Measurements from ENCODE around the gene AOPEP. TPM values are rescaled to one million over a fixed set of nuclear protein-coding genes. Genes with fewer than 3 reads are reported as not detected.

Gene AOPEP
- total and polyA plus RNA-seq, 2 donors (not counting 3 experiments of a cell fraction or from before 2014, with no cell fraction given) = 20.2 to 41.6 TPM

DNA sequence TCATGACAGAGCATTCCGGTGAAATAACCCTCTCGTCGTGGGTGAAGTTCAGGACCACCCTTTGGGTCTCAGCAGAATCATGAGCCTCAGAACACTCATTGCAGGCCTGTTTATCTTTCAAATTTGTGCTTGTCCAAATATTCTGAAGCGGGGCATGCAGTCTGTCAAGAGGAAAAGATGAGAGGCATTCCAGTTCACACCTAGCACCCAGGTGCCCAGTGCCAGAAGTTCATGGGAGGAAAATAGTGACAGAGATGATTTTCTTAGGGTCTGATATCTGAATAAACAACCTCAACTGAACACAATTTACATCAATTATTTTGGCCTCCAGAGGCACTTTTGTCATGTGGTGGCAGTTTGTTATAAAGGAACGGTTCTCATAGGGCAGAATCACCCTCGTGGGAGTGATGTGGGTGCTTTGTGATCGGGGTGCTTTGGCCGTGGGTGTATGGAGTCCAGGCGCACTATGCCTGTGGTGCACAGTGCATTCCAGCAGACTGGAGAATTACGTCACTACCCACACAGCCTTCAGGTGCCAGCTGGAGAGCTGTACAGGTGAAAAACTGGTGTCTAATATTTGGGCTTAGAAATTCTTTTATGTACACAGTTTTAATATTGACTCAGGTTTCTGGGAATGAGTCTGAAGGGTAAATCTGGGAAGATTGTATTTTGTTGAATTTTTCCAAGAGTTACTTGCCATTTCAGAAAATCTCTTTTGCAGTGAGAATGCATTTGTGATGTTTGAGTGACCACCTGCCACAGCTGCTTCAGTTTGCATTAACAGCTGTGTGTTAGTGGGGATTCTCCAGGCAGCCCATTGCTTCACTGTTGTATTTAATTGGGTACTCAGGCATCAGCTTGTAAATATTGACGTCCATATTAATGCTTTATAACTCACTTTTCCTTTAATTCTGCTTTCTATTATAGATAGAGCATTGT is 301.7 kb downstream of the AOPEP start:
- Histone ChIP-seq H3K27me3 (ENCODE audit: control insufficient read depth in 2 of 2, insufficient read depth in 2 of 2, low read length in 2 of 2) (no peaks in the 10 kb centered on the region), H3K79me2 (ENCODE audit: control insufficient read depth, insufficient read depth, low read length) (peaks cover 37% of the 10 kb centered on the region), H3K36me3 (ENCODE audit: control insufficient read depth in 2 of 2, extremely low read depth in 1 of 2, insufficient read depth in 2 of 2, low read length in 2 of 2) (peaks cover 0 to 5% of the 10 kb centered on the region in 2 experiments), H3K9ac (replicated peaks; ENCODE audit: extremely low read depth, insufficient read depth, low read length) (no peak overlapping the region), H3K9me3 (replicated peaks; ENCODE audit: control insufficient read depth, insufficient read depth, low read length) (no peaks in the 10 kb centered on the region), H3K4me1 (ENCODE audit: control insufficient read depth, extremely low read depth, insufficient read depth, low read length) (peaks cover 32% of the 10 kb centered on the region), H3K27ac (ENCODE audit: insufficient read depth, low read depth, low read length) (no peak overlapping the region), H2AFZ (ENCODE audit: low read depth, low read length) (no peak overlapping the region), H3K9me1 (replicated peaks; ENCODE audit: control insufficient read depth, extremely low read depth, insufficient read depth, low read length) (no peaks in the 10 kb centered on the region), H4K20me1 (replicated peaks; ENCODE audit: control insufficient read depth, extremely low read depth, insufficient read depth, low read length) (no peaks in the 10 kb centered on the region), H3K4me3 (replicated peaks in 1 of 3; ENCODE audit: insufficient read depth in 1 of 3, low read depth in 1 of 3, low read length in 3 of 3) (no peak overlapping the region), H3K4me2 (ENCODE audit: insufficient read depth, low read length) (no peak overlapping the region)
- FAIRE-seq (no peak), DNase-seq (ENCODE audit: low read depth, low spot score) (no peak)
- dilution Hi-C loops (cut with MboI; ENCODE audit: extremely low pct_ligation_motif_present, low sequenced_read_pairs) = no loop called here
- TF ChIP-seq MYC (IDR thresholded peaks at IDR 0.05; ENCODE audit: low read depth, low read length) (no peak), JUN (IDR thresholded peaks at IDR 0.05; ENCODE audit: borderline replicate concordance, insufficient read depth, insufficient read length, low read depth) (no peak), GATA2 (IDR thresholded peaks at IDR 0.05; ENCODE audit: insufficient read depth, insufficient read length, low read depth, low read length) (no peak), EZH2 (IDR thresholded peaks at IDR 0.05; ENCODE audit: borderline replicate concordance, low read depth, low read length, severe bottlenecking) (no peak), CTCF (IDR thresholded peaks at IDR 0.05; ENCODE audit: extremely low read depth in 1 of 2, insufficient read depth in 1 of 2, low read depth in 1 of 2, low read length in 2 of 2) (no peak), FOS (IDR thresholded peaks at IDR 0.05; ENCODE audit: borderline replicate concordance, insufficient read depth, low read length) (no peak), POLR2AphosphoS5 (IDR thresholded peaks at IDR 0.05; ENCODE audit: insufficient read depth, low read depth, low read length) (no peak), POLR2A (IDR thresholded peaks at IDR 0.05; ENCODE audit: low read depth, low read length) (no peak)
- TF ChIP-seq, protein P1, sequence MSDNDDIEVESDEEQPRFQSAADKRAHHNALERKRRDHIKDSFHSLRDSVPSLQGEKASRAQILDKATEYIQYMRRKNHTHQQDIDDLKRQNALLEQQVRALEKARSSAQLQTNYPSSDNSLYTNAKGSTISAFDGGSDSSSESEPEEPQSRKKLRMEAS (IDR thresholded peaks at IDR 0.05; ENCODE audit: insufficient read depth, insufficient read length) = no peak
- intact Hi-C loops (cut with micrococcal nuclease) = no loop called here
- BruUV-seq (replicated peaks) = no TSS peak
- ChIA-PET POLR2A (no interaction called here), CTCF (no interaction called here)

Data from endothelial cell of umbilical vein (primary cell).